Stimulated activated CD4-positive, alpha-beta T cell treated with anti-CD3 and anti-CD28 coated beads, Interleukin-15, amount 100 ng/mL, for 24 hours (primary cell): ENCODE measurements around the gene GCNT2.
"Not testable (repeated sequence)": the region's sequence is repeated elsewhere in the genome, so short reads cannot be mapped to it uniquely, and the experiment has no call there.

Experiments used
- DNase-seq: peaks from one replicate; pipeline ENCODE4 v3.0.0-alpha.2; 2020

Gene GCNT2

DNA sequence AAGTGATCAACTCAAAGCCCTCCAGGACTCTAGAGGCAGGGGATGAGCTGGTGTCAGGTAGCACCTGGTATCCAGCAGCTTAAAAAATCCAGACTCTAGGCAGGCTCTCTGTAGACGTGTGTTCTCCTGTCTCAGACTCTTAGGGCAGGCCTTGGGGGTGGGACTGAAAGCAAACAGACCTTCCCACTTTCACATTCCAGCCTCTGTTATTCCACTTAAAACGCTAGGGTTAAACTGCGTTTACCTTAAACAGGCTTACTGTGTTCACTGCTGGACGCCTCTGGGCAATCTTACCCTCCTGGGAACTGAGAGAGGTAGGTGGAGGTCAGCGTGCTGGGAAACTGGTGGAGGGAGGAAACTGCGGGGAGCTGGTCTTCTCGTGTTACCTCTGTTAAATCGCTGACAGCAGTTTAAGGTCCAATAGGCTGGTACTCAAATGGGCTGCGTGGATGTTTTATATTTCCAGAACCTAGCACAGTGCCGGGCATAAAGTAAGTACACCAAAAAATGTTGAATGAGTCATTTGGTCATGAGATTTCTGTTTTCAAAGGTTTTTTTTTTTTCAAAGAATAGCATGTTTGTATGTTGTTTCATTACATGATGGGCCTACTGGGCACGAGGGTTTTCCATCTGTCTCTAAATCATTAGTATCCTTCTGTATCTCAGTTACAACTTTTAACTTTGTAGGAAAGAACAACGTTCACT, at the start of gene GCNT2:
Gene GCNT2 (plus strand): TSS at position 248 of the 705 bp plus-strand sequence. CDS start 7,561 bp downstream, outside the sequence.
- DNase-seq = no peak

DNA sequence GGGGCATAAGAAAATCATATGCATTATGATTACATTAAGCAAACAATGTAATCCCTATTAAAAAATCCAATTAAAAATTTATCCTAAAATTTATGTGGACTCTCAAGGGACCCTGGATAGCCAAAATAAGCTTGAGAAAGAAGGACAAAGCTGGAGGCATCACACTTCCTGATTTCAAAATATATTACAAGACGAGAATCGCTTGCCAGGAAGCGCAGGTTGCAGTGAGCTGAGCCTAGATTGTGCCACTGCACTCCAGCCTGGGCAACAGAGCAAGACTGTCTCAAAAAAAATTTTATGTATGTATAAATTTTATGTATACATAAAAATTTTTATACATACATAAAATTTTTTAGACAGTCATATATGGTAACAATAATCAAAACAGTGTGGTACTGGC, 48.5 kb upstream of the GCNT2 start:
- no peak for DNase-seq

- no peak for DNase-seq
Observed at GRCh38 chr6:10478187-10479040, 42.7 kb upstream of the GCNT2 start.

DNA sequence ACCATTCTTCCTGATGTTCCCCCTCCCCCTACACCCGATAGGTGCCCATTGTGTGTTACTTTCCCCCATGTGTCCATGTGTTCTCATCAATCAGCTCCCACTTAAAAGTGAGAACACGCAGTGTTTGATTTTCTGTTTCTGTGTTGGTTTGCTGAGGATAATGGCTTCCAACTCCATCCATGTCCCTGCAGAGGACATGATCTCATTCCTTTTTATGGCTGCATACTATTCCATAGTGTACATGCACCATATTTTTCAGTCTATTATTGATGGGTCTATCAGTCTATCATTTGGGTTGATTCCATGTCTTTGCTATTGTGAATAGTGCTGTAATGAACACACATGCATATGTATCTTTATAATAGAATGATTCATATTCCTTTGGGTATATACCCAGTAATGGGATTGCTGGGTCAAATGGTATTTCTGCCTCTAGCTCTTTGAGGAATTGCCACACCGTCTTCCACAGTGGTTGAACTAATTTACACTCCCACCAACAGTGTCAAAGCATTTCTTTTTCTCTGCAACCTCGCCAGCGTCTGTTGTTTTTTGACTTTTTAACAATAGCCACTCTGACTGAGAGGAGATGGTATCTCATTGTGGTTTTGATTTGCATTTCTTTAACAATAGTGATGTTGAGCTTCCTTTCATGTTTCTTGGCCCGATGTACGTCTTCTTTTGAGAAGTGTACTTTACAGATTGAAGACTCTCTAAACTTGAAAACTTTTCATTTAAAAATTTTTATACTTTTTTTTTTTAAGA, 41.0 kb upstream of the GCNT2 start:
- no peak for DNase-seq

DNA sequence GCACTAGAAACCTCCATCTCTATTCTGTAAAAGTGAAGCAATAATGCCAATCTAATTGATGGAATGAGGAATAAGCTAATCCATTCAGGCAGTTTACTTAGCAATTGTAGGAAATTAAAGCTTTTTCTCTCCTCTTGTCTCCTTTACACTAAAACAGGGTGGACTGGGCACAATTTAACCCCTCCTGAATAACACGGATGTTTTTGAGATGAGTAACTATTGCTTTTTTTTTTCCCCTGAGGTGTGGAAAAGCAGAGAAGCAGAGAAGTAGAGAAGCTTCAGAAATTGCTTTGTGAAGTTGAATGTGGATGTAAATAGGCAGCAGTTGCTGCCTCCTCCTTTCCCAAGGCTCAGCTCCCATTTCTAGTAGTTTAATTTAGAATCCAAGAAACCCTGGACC, 40.0 kb upstream of the GCNT2 start:
- no peak for DNase-seq

GRCh38 chr6:10482636-10483257, 38.4 kb upstream of the GCNT2 start:
- DNase-seq = no peak

GRCh38 chr6:10484912-10485311, 36.2 kb upstream of the GCNT2 start:
- DNase-seq = no peak

DNA sequence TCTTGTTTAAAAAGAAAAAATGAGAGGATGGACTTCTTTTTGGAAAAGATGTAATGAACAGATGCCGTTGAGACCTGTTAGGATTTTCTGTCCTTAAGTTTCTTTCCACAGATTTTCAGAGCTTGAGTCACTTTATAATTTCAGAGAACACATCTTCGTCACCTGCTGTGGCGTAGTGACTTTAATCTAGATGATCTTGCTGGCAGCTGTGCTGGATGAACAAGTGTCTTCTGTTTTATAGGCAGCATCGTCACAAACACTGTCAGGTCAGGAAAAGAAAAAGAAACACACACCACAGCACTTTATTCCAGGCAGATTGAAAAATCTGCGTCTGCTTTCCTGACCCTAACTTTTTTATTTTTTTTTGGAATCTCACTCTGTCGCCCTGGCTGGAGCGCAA, 35.7 kb upstream of the GCNT2 start:
- DNase-seq = no peak

GRCh38 chr6:10486215-10486614, 34.9 kb upstream of the GCNT2 start:
- no peak for DNase-seq

DNA sequence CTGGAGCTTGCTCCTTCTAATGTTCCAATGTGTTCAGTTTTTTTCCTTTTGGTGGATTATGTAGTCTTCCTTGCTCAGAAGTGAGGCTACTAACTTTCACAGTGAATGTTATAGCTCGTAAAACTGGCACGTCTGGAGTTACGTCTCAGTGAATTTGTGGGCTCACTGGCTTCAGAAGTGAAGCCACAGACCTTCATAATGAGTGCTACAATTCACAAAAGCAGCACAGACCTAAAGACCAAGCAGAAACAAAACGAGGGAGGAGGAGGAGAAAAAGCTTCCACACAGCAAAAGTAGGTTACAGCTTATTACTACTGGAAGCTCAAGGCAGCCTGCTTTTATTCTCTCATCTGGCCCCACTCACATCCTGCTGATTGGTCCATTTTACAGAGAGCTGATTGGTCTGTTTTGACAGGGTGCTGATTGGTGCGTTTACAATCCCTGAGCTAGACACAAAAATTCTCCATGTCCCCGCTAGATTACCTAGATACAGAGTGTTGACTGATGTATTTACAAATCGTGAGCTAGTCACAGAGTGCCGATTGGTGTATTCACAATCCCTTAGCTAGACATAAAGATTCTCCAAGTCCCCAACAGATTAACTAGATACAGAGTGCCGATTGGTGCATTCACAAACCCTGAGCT, 34.1 kb upstream of the GCNT2 start:
- not testable (repeated sequence) for DNase-seq

GRCh38 chr6:10487668-10488327, 33.4 kb upstream of the GCNT2 start:
- DNase-seq = no peak

- DNase-seq = no peak
Observed at GRCh38 chr6:10491463-10491862, 29.7 kb upstream of the GCNT2 start.

GRCh38 chr6:10491905-10492304, 29.2 kb upstream of the GCNT2 start:
- DNase-seq = not testable (repeated sequence)

GRCh38 chr6:10495029-10495428, 26.1 kb upstream of the GCNT2 start:
- no peak for DNase-seq

DNA sequence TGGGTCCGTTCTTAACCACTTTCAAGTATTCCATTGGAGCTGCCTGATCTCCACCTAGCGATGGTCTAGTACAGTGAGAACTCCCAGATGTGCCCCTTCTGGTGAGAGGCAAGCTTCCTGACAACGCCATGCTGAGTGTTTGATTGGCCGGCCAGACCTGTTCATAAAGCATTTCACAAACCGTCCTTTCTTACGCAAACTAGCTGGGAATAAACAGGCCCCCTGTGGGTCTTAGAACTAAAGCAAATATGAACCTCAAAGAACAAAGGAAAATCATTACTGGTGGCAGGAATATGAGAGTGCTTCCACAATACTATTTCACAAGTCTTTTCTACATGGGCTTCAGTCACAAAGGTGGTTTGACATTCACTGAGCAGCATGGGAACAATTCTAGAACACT, 15.6 kb upstream of the GCNT2 start:
- no peak for DNase-seq

DNA sequence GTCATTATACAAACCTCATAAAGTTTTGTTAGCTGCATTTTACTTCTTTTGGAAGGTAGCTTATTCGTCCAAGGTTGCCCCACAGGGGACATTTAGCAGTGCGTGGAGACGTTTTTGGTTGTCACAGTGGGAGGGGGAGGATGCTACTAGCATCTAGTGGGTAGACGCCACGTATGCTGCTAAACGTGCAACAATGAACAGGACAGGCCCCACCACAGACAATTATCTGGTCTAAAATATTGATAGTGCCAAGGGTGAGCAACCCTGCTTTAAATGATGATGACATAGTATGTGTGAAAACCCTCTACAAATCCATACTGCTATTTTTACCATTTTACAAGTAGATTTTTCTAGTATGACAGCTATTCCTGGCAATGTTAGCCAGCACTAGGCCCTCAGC, 13.9 kb upstream of the GCNT2 start:
- no peak for DNase-seq

GRCh38 chr6:10507715-10508114, 13.4 kb upstream of the GCNT2 start:
- DNase-seq = no peak

- DNase-seq = peak; percentile 62
Observed at GRCh38 chr6:10510592-10511367, 10.4 kb upstream of the GCNT2 start.

DNA sequence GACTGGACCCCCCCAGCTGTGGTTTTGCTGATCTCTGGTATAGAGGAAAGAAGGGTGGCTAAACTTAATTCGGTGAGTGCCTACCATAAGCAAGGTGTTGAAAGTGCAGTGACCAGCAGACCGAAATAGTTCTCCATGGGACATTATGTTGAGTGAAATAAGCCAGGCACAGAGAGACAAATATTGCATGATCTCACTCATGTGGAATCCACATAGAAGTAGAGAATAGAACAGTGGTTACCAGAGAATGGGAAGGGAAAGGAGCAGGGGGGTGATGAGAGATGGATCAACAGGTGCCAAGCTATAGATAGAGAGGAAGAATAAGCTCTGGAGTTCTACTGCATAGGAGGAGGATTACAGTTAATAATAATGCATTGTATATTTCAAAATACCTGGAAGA, 9.7 kb upstream of the GCNT2 start:
- no peak for DNase-seq

- no peak for DNase-seq
Observed at GRCh38 chr6:10513544-10513943, 7.6 kb upstream of the GCNT2 start.
